Suppressor macrophage (primary cell): ENCODE results near the gene KIRREL3.

Experiments
- DNase-seq, 4 experiments: peaks; one replicate each; pipeline ENCODE4 v3.0.0-alpha.2; 2020 to 2022

The KIRREL3 gene

DNA sequence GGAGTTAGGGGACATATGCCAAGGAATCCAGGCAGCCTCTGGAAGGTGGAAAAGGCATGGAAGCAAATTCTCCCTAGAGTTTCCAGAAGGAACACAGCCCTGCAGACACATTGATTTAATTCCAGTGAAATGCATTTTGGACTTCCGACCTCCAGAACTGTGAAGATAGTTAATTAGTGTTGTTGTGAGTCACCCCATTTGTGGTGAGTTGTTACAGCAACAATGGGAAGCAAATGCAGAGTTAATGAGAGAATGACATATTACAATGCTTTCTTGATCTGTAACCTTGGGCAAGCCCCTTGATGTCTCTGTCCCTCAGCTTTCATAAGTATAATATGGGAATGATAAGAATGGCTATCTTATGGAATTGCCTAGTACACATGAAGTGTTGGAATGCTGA lies 178.7 kb downstream of the KIRREL3 start:
- DNase-seq = no peak

DNA sequence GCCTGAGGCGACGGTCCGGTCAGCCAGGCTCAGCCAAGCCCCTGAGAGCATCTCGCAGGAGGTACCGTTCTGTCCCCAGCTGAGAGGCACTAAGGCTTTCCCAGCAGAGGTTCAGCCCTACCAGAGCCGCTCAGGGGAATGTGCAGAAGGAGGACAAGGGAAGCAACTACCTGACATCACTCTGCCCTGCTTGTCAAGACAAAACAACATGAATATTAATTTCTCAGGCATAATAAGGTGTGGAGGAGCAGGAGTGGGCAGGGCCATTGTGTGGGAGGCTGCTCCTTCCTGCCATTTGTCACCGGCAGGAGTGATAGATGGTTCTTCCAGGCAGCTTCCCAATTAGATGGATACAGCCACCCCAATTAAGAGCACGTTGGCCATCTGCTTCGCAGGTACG lies 181.4 kb downstream of the KIRREL3 start:
- DNase-seq = no peak

DNA sequence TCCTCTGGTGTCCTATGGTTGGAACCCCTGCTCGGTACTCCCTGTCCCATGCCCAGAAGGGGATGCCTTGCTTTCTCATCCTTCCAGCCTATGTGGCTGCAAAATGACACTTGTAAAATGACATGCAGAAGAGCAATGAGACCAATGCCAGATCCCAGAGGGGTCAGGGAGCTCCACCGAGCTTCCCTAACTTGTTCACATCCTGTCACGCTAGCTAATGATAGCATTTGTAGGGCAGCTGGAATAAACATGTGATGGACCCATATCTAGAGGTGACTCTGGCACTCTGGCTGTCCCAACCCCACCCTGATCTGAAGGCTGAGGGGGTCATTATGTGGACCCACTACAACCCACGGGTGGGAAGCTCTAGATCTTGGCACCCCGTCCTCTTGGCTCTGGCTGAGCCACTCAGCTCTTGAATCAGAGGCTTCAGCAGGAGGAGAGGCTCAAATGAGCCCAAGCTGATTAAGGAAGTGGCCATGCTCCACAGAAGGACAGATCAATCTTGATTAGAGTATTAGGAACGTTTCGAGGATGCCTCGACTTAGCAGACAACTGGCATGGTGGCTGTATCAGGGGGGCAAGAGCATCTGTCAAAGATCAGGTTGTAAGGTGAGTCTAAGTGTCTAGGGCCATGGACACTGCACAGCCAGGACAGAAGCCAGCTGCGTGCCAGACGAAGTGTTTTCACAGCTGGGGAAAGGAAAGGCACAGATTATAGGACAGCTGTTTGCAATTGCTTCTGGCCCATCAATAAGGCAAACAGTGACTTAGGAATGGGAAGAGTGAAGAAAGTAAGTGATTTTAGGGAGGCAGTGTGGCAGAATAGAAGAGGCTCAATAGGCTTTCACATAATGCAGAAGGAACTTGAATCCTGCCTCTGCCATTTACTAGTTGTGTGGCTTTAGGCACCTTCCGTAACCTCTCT lies 182.8 kb downstream of the KIRREL3 start:
- no peak for DNase-seq

DNA sequence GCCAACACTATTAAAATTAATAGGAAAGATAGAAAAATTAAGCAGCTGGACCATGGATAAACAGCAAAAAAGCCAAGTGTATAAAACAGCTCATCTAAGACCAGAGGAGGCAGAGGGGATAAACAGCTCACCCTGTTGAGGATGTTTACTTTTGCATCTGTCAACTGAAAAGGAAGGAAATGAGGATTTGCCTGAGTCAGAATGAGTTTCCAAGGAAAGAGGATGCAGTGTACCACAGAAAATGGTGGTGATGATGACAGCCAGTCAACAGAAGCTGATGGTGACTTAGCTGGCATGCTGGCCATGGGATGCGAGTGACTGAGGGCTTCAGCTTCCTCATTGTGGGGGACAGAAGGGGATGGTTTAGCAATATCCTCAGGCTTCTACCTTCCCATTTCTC lies 183.5 kb downstream of the KIRREL3 start:
- DNase-seq = no peak

DNA sequence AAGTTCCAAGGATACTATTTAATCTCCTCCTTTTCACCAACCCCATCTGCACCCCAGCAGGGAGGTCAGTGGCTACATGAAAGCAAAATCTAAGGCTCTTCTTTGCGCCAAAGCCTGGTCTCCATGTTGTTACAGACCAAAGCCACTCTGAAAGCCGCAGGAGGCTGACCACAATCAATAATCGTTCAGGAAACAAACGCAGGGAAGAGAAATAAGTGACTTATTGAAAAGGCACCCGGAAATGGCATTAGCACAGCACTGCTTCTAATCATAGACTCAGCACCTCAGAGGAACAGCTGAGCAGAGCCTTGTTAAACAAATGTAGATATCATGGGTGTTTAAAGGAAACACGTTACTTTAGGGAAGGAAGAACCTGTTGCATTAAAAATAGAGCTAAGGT lies 183.9 kb downstream of the KIRREL3 start:
- DNase-seq = no peak

DNA sequence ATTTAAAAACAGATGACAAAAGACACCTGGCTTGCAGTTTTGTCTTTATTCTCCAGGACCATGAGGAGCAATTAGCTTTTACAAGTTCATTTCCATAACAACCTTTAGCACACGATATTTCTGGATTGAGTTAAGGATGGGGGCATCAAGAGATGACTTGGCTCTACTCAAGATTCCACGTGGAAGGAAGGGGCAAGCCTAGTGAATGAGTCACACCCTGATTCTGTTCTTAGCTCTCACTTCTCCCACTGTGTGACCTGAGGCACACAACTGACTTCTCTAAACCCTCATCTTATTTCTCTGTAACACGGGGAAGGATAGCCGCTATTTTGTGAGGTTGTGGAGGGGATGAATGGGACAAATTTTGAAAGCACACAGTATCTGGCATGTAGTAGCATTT lies 185.5 kb downstream of the KIRREL3 start:
- DNase-seq = no peak

DNA sequence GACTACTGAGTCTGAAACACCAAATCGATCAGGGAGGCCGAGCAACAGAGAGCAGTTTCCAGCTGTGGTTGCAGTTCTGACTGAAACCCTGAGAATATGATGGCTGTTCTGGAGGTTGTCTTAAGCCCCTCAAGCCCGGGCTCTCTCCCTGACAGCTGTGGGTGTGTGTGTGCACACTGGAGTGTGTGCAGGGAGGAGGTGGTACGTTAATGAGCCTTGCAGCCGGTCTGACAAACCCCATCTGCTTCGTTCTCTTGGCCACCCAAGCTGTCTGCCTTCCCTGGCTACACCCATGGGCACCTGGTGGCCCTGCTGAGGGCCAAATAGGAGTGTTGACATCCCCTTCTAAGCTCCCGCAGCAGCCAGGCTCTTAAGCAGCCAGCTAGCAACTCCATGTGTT lies 189.8 kb downstream of the KIRREL3 start:
- DNase-seq = no peak

DNA sequence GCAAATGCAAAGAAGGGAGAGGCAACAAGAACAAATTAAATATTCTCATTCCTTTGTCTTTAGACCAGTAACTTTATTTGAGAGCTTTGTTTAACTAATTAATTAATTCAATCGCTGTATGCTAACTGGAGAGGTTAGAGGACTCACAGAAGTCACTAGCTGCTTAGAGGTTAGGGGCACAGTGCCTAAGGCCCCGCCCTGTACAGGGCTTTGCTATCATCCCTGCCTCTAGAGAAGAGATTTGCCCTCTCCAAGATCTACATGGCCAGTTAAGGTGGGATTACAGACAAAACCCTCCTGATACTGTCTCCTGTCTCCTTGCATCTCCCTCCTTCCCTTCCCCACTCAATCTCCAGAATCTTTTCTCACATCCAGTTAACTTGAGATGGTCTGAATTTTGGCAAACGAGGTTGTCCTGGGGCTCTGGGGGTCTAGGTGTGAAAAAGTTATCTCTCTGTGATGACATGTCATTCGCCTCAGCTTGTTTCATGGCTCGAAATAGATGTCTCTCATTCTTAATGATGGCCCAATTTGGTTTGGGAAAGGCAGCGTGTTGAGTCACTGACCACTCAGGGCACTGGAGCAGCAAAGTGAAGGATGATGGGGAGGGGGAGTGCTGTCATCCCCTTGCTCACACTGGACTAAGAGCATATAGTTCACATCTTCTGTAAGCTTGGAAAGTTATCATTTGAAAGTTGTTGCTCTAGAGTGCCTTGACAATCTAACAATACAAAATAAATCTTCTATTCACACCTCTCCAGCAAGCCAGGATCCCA lies 190.9 kb downstream of the KIRREL3 start:
- no peak for DNase-seq

DNA sequence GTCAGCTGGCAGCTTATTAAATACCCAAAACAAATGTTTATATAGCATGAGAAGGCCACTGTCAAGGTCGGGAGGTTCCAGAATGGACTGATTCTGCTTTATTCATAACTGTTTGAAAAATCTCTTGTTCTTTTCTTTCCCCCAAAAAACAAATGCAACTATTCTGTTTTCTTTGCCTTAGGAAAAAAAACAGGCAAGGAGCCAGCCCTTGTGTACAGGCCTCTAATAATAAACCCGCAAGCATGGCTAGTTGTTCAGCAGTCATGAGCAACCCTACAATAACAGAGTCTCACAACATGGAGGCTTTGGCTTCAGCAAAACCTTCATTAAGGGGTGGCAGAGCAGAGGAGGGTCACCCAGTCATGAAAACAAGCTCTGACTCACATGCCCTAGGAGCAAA lies 191.7 kb downstream of the KIRREL3 start:
- no peak for DNase-seq

DNA sequence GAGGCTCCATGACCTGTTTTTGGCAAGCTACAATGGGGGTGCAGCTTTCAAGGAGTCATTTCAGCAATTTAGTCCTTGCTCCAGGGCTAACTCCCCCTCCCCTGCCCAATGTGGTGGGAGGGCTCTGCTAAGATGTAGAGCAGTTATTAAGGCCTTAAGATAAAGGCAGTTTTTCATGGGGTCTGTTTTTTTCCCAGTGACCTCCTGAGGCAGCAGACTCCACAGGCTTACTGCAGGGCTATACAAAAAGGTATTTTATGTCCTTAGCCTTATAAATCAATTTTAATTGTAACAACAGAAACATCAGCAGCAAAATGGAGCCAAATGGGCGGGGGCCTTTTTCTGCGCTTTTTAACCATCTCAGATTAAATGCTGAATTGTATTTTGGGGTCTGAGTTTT lies 192.3 kb downstream of the KIRREL3 start:
- no peak for DNase-seq

DNA sequence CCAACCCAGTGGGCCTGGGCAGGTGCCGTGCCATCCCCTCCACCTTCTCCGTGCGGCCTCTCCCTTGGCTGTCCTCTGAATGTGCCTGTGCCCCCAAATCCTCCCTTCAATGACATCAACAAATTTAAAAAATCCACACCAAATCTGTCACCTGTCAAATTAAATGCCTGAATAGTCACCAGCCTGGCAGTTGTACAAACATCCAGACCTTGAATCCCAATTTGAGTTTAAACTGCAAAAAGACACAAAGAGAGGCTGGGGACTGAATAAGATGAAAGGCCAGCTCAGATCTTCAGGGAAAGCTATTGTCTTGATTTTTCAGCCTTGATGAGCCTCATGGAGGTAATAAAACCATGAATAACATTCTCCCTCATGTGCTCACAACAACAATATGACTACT lies 194.7 kb downstream of the KIRREL3 start:
- no peak for DNase-seq

DNA sequence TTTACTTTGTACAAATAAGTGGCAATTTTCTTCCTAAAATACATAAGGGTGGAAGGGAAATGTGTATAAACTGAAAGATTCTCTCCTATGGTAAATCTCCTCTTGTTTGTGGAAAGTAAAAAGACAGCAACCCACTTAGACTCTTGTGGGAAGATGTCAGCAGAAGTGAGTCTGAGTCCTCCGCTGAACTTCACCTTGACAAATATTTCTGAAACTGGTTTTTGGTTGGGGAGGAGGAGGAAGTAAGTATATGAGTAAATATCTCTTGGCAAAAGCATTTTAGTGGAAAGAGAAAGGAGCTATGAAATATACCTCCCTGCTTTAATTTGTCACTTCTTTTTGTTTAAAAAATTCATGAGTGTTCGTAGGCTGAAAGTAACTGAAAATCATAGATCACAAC lies 196.2 kb downstream of the KIRREL3 start:
- no peak for DNase-seq

DNA sequence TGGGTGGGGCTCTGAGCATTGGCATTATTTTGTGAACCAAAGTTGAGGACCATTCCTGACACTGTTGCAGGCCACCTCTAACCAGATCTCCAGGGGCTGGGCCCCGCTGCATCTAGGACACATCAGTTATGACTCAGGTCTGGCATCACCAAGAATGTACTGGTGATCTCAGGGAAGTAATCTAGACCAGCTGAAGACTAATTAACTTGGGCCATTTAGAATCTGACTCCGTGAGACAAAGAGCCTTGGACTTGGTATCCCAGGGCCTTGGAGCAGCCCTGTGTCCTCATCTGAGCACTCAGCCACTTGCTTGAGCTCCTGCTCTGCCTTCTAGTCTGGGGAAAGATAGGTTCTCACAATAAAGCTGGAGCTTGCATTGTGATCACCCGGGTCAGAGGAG lies 200.6 kb downstream of the KIRREL3 start:
- DNase-seq = no peak

DNA sequence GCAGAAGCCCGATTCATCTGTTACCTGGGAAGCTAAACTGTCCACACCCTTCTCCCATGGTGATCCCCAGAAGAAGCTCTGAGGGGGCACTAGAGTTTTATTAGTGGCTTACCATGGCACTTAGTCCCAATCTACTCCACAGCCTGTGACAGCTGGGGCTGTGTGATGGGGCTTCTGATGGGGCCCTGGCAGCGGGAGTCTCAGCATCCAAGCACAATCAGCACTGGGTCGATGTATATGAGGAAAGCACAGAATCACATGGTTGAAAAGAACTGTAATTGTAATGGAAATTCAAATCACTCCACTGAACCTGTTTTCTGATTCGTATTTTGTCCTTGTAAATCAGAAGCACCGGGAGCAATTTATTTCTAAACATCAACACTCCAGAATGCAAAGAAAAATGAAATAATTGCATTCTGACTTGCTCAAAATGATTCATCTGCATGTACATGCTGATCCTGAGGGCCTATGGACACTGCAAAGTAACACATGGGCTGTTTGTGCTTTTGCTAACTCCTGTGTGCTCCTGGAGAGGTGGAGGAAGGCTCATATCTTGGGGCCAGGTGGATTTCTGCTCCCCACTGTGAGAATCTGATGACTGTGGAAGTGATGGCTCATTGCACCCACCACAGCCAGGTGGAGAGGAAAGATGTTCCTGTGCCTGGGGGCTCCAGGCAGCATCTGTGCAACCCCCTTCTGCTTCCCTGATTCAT lies 203.0 kb downstream of the KIRREL3 start:
- no peak for DNase-seq

DNA sequence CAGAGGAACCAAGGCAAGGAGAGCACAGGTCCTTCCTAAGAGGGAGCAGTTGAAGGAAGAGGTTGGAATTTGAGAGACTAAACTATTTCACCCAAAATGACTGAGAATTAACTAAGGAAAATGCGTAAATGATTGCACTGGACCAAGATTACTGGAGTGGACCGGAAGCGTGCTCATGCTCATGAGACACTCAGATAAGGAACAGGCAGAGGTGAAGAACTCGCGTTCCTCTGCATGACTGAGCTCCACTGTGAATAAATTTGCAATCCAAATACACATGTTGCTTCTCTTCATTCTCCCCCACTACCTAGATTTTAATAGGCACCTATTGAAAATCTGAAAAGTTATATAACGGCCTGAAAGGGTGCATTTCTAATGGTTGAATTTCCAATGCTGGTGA lies 207.0 kb downstream of the KIRREL3 start:
- no peak for DNase-seq

DNA sequence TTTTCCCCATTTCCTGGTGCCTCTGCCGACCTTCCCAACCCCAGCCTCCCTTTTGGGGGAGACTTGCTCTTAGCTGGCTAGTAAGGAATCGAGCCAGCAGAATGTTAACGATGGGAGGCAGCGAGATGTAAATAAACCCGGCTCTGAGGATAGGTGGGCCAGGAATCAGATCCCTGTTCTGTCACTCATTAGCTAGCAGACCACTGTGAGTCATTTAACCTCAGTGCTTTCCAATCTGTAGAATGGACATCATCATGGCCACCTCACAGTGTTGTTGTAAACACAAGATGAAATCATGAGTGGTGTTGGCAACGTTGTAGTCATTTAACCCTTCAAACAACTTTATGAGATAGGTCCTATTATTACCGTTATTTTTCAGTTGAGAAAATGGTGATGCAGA lies 208.6 kb downstream of the KIRREL3 start:
- DNase-seq = no peak

DNA sequence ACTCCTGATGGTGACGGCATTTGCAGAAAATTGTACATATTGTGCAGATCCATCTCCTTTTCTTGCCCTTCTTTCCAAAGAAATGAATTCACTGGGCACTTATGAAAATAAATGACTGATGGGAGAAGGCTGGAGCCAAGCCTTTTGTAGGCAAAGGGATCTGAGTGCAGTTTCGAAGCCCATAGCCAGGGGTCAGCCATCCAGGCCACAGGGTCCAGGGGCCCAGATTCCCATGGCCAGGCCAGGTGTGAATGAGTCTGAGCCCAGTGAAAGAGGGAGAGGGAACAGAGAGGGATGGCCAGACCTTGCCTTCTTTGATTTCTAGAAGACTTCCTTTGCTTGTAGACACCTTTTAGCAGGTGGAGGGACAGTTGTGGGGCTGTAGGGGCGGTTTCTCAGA lies 209.1 kb downstream of the KIRREL3 start:
- no peak for DNase-seq

DNA sequence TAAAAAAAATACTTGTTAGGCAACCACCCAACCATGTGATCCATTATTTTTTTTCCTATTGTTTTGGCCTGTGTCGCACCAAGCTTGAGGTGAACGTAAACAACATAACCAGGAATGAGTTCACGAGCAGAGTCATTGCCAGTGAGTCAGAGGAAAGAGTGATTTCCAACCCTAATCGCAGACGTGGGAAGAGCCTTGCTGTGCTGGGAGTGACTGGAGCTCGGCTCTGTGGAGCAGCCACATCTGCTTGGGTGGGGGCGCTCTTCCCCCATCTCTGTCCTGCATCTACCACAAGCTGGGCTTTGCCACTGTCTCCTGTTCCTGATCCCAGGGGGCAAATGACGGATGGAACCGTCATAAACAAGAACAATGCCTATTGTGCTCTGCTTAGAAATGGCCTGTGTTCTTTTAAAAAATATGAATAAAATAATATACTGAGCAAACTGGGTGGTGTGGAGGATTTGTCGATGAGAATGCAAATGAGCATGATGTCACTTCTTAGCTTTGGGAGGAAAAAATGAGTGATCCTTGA lies 210.0 kb downstream of the KIRREL3 start:
- DNase-seq = no peak

DNA sequence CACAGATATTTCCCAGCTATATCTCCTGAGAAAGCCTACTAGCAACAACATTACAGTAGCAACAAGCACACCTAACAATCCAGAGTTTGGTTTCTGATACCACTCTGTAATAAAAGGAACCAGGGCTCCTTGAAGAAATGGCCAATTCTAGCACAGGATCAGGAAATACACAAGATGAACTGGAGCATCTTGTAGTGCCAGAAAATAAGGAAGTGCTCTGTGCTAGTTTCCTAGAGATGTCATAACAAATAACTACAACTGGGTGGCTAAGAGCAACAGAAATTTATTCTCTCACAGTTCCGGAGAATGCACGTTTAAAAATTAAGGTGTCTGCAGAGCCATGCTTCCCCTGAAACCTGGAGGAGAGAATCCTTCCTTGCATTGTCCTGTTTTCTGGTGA lies 217.8 kb downstream of the KIRREL3 start:
- DNase-seq = no peak

DNA sequence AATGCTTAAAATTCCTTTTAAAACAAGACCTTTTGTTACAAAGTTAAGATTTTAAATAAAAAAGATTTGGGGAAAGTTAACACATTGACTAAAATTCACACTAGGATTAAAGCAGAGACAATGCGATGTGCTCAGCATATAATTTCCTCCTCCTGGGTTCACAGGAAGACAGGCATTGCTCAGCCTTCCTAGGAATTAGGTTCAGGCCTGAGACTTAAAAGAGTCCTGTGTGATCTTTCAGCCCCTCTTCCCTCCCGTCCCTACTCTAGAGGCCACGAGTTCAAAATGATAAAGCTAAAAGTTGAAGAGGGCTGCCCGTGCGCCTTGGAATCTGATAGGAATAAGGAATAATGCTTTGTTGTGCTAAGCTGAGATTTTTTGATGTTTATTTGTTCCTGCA lies 218.6 kb downstream of the KIRREL3 start:
- no peak for DNase-seq

DNA sequence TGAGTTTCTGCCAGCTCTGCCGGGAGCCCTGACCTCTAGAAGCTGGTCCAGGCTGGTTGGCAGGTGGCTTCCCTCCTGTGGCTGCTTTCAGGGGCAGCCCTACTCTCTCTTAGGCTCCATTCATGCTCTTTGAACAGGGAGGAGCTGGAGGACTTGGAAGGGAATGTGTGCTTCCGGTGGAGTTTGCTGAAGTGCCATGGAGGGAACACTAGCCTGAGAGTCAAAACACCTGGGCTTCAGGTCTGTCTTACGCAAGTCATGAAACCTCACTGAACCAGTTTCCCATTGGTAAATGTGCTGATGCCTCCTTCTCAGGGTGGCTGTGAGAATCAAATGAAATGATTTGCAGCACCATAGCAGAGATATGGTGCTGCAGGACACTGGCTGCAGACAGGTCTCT lies 224.5 kb downstream of the KIRREL3 start:
- no peak for DNase-seq

DNA sequence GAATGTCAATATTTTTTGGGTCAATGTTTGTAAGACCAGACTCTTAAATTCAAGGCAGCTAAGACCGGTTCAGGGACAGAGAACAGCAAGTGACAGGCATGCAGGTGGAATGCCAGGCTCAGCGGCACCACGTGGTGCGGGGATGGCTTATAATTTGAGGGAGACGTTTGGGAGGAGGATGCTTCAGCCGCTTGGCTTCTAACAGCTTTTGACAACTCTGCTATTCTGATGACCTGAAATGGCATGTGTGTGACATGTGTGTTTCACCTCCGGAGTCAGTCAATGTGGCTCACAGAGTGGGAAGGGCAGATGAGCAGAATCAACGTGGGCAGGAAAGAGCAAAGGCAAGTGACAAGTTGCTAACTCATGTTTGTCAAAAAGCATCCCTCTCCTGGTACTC lies 228.3 kb downstream of the KIRREL3 start:
- no peak for DNase-seq

DNA sequence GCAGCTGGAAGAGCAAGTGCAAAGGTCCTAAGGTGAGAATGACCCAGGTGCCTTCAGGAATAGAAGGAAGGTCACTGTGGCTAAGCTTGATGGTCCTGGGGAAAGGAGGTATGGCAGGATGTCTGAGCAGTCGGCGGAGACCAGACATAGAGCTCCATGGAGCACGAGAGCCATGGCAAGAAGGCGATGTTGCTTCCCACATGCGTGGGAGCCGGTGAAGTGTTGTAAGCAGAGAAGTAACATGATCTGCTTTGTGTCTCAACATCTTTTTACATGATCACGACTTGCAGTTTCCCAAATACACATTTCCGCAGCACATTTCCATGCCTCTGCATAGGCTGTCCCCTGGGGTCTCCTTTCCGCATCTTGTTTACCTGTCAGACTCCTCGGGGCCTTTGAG lies 231.9 kb downstream of the KIRREL3 start:
- DNase-seq = no peak
